K562 (cell line): ENCODE results near the gene CNIH1. TPM values are rescaled to one million over a fixed set of nuclear protein-coding genes. Genes with fewer than 3 reads are reported as not detected.

Experiments used
- ARID1B ChIP-seq: fragments of 450-650 bp; IDR thresholded peaks from 2 replicates; pipeline ENCODE4 v1.6.1; 2016; ENCODE audit warnings: antibody characterized with exemption, mild to moderate bottlenecking, inconsistent platforms
- ARID2 ChIP-seq: fragments of 450-650 bp; IDR thresholded peaks from 2 replicates; pipeline ENCODE4 v1.6.1; 2017; ENCODE audit warnings: antibody characterized with exemption, mild to moderate bottlenecking
- ASH1L ChIP-seq: fragments of 450-650 bp; IDR thresholded peaks from 2 replicates; pipeline ENCODE4 v1.6.1; 2018; ENCODE audit warnings: borderline replicate concordance, mild to moderate bottlenecking, low read depth; ENCODE audit not compliant: partially characterized antibody
- DPF2 ChIP-seq: fragments of 450-650 bp; IDR thresholded peaks from 2 replicates; pipeline ENCODE4 v1.6.1; 2016
- ELF4 ChIP-seq: fragments of 450-650 bp; formaldehyde crosslinking; IDR thresholded peaks from 2 replicates; pipeline ENCODE4 v1.4.0; 2022; ENCODE audit warnings: missing genetic modification characterization
- HNRNPL ChIP-seq: fragments of 200-400 bp; formaldehyde crosslinking; IDR thresholded peaks from 2 replicates; pipeline ENCODE4 v1.6.1; 2017; ENCODE audit warnings: low read depth, mild to moderate bottlenecking, low read length
- LARP7 ChIP-seq: fragments of 450-650 bp; IDR thresholded peaks from 2 replicates; pipeline ENCODE4 v1.6.1; 2016
- NFRKB ChIP-seq: fragments of 450-650 bp; IDR thresholded peaks from 2 replicates; pipeline ENCODE4 v1.6.1; 2016; ENCODE audit warnings: low read depth
- SAFB ChIP-seq: fragments of 200-400 bp; formaldehyde crosslinking; IDR thresholded peaks from 2 replicates; pipeline ENCODE4 v1.6.1; 2017; ENCODE audit warnings: low read depth, low read length, borderline replicate concordance
- polyA plus RNA-seq, 8 experiments: library from polyadenylated mRNA; depleted of rRNA in 4 of 8; stranded (reverse) in 5 of 8; unstranded in 3 of 8; fragments of >200 nt; fragmentation: Nextera tagmentation in 2 of 8; fragmentation: Illumina TruSeq in 1 of 8; extraction: Ambion mirVana in 2 of 8; extraction: Trizol in 1 of 8; gene quantifications; 2 replicates each; pipeline versions ENCODE4 v1.2.1 to v1.2.3, GENCODE V29; 2011 to 2014; ENCODE audit warnings: inconsistent platforms in 1 of 8, missing spikeins in 1 of 8
- total RNA-seq, 7 experiments: library from RNA; depleted of rRNA in 6 of 7; stranded (reverse); fragments of >200 nt in 6 of 7; fragmentation: Illumina TruSeq in 2 of 7; extraction: Trizol in 2 of 7; gene quantifications; 2 replicates each; pipeline versions ENCODE4 v1.2.1 to v1.2.3, GENCODE V29; 2011 to 2021; ENCODE audit warnings: low replicate concordance in 1 of 7
- TF ChIP-seq, protein P1 (sequence below): IDR thresholded peaks from 2 replicates; pipeline ENCODE4 v1.6.1; 2016; ENCODE audit warnings: missing genetic modification characterization, missing compliant biosample characterization
- TF ChIP-seq, protein P2 (sequence below): fragments of 450-650 bp; formaldehyde crosslinking; IDR thresholded peaks from 2 replicates; pipeline ENCODE4 v1.4.0; 2022; ENCODE audit warnings: missing genetic modification characterization
- TF ChIP-seq, protein P3 (sequence below), 2 experiments: fragments of 450-650 bp; IDR thresholded peaks; 2 replicates each; pipeline ENCODE4 v1.6.1; 2018; ENCODE audit warnings: mild to moderate bottlenecking in 2 of 2, low read depth in 1 of 2; ENCODE audit not compliant: partially characterized antibody in 2 of 2

Gene CNIH1
- total and polyA plus RNA-seq, 9 of the 15 experiments (the other 6 are each of a cell fraction or from before 2014, with no cell fraction given): 13.9 to 283 (median 77.3) TPM

DNA sequence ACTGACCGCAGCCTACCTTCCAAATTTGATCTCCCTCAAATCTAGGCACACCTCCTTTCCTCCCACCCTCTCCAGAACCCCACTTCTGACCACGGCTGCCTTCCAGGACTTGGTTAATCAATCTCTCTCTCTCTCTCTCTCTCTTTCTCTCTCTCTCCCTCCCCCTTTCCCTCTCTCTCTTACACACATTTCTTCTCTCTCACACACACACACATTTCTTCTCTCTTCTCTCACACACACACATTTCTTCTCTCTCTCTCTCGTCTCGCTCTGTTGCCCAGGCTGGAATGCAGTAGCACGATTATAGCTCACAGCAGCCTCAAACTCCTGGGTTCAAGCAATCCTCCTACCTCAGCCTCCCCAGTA is 48.1 kb upstream of the CNIH1 start (continued):
- TF ChIP-seq, protein P1, sequence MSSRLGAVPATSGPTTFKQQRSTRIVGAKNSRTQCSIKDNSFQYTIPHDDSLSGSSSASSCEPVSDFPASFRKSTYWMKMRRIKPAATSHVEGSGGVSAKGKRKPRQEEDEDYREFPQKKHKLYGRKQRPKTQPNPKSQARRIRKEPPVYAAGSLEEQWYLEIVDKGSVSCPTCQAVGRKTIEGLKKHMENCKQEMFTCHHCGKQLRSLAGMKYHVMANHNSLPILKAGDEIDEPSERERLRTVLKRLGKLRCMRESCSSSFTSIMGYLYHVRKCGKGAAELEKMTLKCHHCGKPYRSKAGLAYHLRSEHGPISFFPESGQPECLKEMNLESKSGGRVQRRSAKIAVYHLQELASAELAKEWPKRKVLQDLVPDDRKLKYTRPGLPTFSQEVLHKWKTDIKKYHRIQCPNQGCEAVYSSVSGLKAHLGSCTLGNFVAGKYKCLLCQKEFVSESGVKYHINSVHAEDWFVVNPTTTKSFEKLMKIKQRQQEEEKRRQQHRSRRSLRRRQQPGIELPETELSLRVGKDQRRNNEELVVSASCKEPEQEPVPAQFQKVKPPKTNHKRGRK (tag): peak; percentile 57; the same call in 1 of the 2 replicates
- TF ChIP-seq ARID1B: peak; percentile 52; the same call in 1 of the 2 replicates
- TF ChIP-seq ARID2: 0 out of 2 replicates have a peak, but pooled peaks have one; percentile 12
- TF ChIP-seq NFRKB: peak; percentile 65; the same call in 1 of the 2 replicates
- TF ChIP-seq ELF4: 0 out of 2 replicates have a peak, but pooled peaks have one; percentile 46
- TF ChIP-seq HNRNPL: no peak
- TF ChIP-seq, protein P2, sequence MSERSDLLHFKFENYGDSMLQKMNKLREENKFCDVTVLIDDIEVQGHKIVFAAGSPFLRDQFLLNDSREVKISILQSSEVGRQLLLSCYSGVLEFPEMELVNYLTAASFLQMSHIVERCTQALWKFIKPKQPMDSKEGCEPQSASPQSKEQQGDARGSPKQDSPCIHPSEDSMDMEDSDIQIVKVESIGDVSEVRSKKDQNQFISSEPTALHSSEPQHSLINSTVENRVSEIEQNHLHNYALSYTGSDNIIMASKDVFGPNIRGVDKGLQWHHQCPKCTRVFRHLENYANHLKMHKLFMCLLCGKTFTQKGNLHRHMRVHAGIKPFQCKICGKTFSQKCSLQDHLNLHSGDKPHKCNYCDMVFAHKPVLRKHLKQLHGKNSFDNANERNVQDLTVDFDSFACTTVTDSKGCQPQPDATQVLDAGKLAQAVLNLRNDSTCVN (CRISPR knock-in tag): peak; percentile 89
- peak; percentile 80; the same call in 1 of the 2 replicates for TF ChIP-seq LARP7
- TF ChIP-seq, protein P3, sequence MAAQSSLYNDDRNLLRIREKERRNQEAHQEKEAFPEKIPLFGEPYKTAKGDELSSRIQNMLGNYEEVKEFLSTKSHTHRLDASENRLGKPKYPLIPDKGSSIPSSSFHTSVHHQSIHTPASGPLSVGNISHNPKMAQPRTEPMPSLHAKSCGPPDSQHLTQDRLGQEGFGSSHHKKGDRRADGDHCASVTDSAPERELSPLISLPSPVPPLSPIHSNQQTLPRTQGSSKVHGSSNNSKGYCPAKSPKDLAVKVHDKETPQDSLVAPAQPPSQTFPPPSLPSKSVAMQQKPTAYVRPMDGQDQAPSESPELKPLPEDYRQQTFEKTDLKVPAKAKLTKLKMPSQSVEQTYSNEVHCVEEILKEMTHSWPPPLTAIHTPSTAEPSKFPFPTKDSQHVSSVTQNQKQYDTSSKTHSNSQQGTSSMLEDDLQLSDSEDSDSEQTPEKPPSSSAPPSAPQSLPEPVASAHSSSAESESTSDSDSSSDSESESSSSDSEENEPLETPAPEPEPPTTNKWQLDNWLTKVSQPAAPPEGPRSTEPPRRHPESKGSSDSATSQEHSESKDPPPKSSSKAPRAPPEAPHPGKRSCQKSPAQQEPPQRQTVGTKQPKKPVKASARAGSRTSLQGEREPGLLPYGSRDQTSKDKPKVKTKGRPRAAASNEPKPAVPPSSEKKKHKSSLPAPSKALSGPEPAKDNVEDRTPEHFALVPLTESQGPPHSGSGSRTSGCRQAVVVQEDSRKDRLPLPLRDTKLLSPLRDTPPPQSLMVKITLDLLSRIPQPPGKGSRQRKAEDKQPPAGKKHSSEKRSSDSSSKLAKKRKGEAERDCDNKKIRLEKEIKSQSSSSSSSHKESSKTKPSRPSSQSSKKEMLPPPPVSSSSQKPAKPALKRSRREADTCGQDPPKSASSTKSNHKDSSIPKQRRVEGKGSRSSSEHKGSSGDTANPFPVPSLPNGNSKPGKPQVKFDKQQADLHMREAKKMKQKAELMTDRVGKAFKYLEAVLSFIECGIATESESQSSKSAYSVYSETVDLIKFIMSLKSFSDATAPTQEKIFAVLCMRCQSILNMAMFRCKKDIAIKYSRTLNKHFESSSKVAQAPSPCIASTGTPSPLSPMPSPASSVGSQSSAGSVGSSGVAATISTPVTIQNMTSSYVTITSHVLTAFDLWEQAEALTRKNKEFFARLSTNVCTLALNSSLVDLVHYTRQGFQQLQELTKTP (IDR thresholded peaks at IDR 0.05; ENCODE audit: low read depth in 1 of 2, partially characterized antibody in 2 of 2): peak in 1 of 2 experiments; percentile 76
- TF ChIP-seq ASH1L: peak; percentile 20
- TF ChIP-seq SAFB: no peak
- peak; percentile 55; the same call in 1 of the 2 replicates for TF ChIP-seq DPF2
